HepG2 (cell line): ENCODE results near the gene GATA5.

Experiments used
- CTCF ChIP-seq: sonication (generic); formaldehyde crosslinking; IDR thresholded peaks from 2 replicates; pipeline ENCODE4 v1.5.0; 2020; ENCODE audit warnings: mild to moderate bottlenecking, missing genetic modification reagents, moderate library complexity
- MXI1 ChIP-seq: IDR thresholded peaks from 3 replicates; pipeline ENCODE4 v1.6.1; 2012; ENCODE audit warnings: low read depth, low read length, inconsistent platforms, borderline replicate concordance
- RBAK ChIP-seq: sonication (generic); formaldehyde crosslinking; IDR thresholded peaks from 2 replicates; pipeline ENCODE4 v1.5.1; 2020; ENCODE audit warnings: mild to moderate bottlenecking, missing genetic modification reagents
- ZNF274 ChIP-seq: sonication (generic); formaldehyde crosslinking; IDR thresholded peaks from 2 replicates; pipeline ENCODE4 v1.5.1; 2020; ENCODE audit warnings: mild to moderate bottlenecking, missing genetic modification reagents
- ZNF460 ChIP-seq: sonication (generic); formaldehyde crosslinking; IDR thresholded peaks from 2 replicates; pipeline ENCODE4 v1.5.1; 2020; ENCODE audit warnings: missing genetic modification reagents, mild to moderate bottlenecking, borderline replicate concordance

GRCh38 chr20:62466072-62466760 is 9.6 kb downstream of the GATA5 start:
- TF ChIP-seq ZNF460 (CRISPR knock-in tag) (no peak), ZNF274 (CRISPR knock-in tag) (no peak), RBAK (no peak), CTCF (CRISPR knock-in tag) (no peak), MXI1 (no peak)
